ENCODE results near the gene LRRC41.

GRCh38 chr1:46247436-46248121 lies 55.8 kb downstream of the LRRC41 start, which contains the start of gene RAD54L:
- TF ChIP-seq CTCF (IDR thresholded peaks at IDR 0.05) (no peak), EZH2 (IDR thresholded peaks at IDR 0.05) (no peak)
